HG03066 (cell line): ENCODE data around the gene C10orf71.

Experiments
- ATAC-seq: cut with Tn5 transposase; IDR thresholded peaks from one replicate; pipeline ENCODE4 v1.9.1; 2021; ENCODE audit warnings: low read depth; ENCODE audit not compliant: unreplicated experiment

C10orf71 gene

DNA sequence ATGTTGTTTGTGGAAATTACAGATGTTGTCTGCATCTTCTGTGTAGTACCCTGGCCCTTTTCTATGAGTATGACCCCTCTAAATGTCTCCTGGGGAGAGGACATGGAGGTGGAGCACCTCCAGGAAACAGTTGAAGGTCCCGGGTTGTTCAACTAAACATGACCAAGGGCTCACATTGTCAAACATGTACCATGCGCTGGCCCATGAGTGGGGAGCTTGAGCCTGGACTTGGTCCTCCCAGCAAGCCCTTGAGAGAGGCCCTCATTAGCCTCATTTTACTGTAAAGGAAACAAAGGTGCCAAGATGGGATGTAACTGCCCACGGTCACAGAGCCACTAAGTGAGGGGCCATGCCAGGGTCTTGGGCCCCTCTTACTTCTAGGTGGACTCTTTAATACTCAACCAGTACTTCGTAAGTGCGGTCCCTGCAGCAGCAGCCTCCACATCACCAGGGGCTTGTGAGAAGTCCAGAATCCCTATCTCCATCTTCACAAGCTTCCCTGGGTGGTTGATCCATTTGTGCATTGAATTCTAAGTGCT, 31.2 kb downstream of the C10orf71 start:
- ATAC-seq: no peak

DNA sequence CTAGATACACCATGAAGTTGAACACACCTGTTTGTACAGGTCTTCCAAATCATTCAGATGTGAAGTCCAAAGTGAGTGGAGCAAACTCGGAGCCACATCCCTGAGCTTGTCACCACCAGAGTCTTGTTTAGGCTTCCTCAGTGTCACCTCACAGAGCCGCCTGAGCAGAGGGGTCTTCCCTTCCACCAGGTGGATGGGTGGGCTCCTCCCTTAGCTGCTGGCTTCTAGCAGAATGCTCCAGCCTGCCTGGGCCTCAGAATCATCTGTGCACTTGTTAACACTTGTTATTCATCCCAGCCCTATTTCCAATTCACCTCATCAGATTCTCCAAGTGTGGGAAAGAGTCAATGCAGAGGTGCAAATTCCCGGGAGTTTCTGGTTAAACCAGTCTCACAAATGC, 32.5 kb downstream of the C10orf71 start:
- ATAC-seq: no peak

DNA sequence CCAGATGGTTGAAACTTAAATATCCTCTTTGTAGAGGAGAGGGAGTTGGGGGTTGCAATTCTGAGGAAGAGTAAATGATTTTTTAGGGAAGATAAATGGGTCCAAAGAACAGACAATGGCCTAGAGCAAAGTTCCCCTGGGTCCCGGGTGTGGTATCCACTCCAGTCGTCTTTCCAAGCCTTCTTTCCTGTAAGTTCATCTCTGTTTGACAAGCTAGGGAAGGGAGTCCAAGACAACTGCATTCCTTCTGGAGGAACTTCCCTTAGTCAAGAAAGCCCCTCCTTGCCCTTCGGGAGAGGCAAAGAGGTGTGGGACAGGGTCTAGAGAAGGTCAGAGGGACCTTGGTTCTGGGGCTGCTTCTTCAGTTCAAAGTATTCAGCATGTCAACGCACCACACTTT, 33.4 kb downstream of the C10orf71 start:
- ATAC-seq: no peak

DNA sequence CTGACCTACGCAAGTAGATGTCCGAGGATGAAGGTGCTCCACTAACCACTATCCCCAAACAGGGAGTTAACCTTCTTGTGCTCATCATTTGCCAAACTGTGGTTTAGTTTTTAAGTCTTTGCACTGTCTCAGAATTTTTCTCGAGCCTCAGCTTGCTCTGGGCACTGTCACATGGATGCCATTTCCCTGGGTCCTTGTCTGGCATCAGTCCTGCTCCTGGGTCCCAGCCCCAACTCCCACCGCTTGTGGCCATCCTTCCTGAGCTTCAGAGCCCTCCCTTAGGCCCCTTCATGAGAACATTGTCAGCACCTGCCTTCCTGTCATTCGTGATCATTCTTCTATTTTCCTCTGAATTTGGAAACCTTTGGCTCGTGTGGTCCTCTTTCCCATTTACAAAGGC, 33.8 kb downstream of the C10orf71 start:
- ATAC-seq: no peak

DNA sequence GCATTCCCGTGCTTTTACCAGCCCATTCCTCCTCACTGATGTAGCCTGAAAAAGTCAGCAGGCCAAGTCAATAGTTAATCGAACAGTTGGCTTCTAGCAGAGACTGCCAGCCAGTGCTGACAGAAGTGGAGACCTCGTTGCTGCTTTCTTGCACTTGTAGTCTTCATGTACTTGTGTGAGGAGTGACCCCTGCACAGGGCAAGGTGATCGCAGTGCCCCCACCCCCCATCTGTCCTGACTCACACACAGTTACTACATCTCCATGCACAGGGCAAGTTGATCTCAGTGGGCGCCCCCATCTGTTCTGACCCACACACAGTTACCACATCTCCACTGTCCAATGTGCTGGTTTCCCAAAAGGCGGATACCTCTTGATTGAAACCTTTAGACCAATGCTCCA, 34.2 kb downstream of the C10orf71 start:
- no peak for ATAC-seq

DNA sequence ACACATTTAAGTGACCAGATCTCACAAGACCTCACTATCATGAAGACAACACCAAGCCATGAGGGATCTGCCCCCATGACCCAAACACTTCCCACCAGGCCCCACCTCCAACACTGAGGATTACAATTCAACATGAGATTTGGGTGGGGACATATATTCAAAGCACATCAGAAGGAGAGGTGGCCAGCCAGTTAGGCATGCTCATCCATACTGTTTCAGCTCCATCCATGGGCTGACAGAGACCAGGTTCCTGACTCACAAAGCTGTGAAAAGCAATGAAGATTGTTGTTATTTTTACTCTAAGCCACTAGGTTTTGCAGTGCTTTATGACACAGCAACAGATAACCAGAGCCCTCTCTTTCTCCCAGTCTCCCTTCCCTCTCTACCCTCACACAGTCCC, 36.0 kb downstream of the C10orf71 start:
- no peak for ATAC-seq

DNA sequence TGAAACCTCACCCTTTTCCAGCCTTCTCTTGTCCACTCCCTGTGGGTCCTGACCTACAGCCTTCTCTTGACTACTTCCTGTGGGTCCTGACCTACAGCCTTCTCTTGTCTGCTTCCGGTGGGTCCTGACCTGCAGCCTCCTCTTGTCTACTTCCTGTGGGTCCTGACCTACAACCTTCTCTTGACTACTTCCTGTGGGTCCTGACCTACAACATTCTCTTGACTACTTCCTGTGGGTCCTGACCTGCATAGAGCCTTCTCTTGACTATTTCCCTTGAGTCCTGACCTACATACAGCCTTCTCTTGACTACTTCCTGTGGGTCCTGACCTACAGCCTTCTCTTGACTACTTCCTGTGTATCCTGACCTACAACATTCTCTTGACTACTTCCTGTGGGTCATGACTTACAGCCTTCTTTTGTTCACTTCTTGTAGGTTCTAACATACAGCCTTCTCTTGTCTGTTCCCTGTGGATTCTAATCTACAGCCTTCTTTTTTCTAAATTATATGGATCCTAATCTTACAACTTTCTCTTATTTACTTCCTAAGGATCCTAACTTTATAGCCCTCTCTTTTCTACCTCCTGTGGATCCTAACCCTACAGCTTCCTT, 36.5 kb downstream of the C10orf71 start:
- ATAC-seq: no peak

DNA sequence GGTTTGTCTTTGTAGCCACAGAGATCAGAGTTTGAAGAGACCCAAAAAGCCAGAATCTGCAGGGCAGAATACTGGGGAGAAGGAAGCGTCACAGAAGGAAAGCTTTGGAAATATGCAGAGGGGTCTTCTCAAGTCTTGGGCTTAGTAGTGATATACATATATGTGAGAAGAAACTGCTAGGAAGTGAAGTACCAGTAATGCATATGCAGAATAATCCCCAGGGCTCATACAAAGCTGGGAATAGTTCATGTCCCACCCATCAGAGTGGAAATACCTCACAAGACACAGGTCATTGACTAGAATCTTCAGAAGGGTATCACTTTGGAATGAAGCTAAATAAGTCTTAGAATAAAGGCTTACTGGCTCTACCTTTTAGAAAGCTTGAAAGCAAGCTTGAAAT, 39.6 kb downstream of the C10orf71 start:
- ATAC-seq: no peak

DNA sequence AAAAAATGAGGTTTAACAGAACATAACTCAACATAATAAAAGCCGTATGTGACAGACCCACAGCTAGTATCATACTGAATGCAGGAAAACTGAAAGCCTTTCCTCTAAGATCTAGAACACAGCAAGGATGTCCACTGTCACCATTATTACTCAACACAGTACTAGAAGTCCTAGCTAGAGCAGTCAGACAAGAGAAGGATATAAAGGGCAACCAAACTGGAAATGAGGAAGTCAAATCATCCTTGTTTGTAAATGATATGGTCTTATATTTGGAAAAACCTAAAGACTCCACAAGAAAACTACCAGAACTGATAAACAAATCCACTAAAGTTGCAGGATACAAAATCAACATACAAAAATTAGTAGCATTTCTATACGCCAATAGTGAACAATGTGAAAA, 45.9 kb downstream of the C10orf71 start:
- ATAC-seq: no peak

DNA sequence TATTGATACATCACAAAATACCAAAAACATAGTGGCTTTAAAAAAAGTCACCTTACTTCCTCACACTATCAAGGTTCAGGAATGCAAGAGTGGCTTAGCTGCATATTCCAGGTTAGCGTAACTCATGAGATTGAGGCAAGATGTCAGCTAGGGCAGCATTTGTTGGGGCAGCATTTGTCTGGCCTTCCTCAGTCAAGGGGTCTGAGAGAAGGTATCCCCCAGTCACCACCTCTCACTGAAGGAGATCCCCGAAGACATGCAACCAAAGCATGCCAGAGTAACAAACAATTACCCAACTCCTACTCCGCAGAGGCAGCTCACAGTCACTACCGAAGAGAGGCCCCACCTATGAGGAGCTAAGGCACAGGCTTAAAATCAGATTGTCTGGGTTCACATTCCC, 48.4 kb downstream of the C10orf71 start:
- ATAC-seq: no peak

DNA sequence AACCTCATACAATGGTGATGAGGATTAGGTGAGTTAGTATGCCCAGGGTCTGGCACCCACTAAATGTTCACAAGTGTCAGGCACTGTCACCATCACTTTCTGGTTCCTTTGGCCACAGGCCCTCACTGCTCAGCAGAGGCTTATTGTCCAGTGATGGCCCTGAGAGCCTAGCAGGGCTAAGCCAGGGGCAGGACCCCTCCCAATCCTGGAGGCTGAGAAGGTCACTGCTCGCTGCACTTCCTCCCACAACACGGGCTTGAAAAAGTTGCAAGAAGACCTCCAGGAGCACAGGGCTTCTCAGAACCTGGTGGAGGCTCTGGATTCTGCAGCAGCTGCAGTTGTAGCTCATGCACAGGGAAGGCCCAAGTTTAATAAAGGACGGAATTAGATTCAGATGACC, 48.9 kb downstream of the C10orf71 start:
- ATAC-seq: no peak

DNA sequence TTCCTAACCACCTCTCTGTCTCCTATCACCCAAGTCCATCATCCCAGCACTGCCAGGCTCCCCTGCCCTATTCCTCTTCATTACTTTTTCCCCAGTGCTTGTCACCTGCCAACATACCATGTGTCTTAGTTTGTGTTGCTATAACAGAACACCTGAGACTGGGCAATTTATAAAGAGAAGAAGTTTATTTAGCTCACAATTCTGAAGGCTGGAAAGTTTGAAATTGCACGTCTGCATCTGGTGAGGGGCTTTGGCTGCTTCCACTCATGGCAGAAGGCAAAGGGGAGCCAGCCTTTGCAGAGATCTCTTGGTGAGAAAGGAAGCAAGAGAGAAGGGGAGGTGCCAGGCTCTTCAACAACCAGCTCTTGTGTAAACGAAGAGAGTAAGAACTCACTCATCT, 49.6 kb downstream of the C10orf71 start:
- ATAC-seq: no peak

DNA sequence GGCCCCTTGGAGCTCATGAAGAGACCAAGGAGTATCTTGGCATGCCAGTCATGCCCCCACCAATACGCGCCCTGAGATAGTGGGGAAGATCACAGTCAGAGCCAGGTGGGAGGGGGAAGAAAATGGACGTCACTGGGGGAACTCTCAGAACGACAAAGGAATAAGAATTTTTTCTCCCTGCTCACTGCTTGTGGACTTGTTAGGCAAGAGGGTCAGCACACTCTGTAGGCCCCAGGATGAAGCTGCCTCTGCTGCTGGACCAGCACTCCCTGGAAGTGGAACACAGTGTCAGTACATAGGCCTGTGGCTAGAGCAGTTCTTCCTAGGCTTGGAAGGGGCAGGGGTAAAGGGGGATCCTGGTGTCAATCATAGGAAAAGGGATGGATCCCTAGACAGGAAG, 50.4 kb downstream of the C10orf71 start:
- no peak for ATAC-seq

DNA sequence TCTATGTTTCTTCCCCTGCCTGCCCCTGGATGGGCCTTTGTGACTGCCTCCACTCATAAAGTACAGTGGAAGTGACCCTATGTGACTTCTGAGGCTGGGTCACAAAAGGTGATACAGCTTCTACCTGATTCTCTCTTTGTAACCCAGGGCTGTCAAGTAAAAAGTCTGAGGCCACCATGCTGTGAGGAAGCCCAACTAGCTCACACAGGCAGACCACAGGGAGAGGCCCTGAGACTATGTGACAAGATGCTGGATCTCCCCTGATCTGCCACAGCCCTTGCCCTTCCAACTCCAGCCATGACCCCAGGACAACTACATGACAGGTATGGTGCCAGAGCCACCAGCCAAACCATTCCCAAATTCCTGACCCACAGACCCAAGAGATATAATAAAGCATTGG, 51.2 kb downstream of the C10orf71 start:
- ATAC-seq: no peak

DNA sequence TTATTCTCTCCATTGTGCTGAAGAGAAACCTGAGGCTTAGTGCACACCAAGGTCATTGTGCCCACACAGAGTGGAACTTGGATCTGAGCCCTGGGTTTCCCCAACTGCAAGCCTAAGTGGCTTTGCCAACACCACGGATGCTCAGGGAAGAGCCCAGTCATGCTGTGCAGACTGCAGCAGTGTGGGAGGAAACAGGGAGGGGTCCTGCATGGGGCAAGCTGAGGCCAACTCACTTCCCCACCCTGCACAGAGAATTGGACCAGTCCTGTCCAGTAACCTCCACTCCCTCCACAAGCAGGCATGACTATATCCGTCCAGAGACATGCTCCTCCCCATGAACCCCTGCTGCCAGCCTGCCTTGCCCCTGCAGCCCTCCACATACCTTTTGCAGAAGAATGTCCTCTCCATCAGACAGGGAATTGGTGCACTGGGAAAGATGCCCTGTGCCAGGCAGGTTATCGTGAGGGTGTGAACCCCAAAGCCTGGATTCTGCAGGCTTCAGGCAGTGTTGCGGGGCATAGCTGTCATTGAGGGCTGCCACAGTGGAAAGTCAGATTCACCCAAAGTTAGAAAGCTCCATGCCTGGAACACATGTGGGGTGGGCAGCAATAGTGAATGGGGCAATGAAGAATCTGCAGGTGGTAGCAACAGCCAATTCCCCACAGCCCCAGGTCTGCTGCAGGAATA, 52.0 kb downstream of the C10orf71 start:
- ATAC-seq: no peak

DNA sequence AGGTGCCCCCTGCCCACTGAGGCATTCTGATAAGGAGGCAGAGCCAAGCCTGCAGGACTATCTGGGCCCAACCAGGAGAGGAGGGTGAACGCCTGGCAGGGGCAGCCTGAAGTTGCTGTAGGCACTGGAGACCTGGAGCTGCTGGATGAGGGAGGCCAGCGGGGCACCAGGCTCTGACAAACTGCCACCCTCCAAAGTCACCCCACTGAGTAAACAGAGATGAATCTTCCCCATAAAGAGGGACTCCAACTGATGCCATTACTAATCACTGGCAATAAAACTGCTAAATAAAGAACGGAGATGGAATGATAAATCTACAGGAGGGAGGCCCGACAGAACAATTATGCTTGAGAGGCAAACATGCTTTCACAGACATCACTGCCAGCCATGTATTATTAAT, 52.7 kb downstream of the C10orf71 start:
- ATAC-seq: no peak

DNA sequence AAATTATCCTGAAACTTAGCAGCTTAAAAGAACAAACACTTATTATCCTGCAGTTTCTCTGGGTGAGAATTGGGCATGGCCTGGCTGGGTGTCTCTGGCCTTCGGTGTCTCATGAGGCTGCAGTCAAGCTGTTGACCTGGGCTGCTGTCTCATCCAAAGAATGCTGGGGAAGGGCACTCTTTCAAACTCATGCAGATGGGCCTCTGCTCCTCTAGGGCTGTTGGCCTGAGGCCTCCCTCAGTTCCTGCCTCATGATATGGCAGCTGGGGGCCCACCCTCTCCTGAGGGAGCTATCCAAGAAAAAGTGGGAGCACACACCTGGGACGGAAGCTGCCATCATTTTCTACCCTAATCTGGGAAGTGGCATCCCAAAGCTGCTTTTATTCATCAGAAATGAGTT, 53.4 kb downstream of the C10orf71 start:
- ATAC-seq: no peak

DNA sequence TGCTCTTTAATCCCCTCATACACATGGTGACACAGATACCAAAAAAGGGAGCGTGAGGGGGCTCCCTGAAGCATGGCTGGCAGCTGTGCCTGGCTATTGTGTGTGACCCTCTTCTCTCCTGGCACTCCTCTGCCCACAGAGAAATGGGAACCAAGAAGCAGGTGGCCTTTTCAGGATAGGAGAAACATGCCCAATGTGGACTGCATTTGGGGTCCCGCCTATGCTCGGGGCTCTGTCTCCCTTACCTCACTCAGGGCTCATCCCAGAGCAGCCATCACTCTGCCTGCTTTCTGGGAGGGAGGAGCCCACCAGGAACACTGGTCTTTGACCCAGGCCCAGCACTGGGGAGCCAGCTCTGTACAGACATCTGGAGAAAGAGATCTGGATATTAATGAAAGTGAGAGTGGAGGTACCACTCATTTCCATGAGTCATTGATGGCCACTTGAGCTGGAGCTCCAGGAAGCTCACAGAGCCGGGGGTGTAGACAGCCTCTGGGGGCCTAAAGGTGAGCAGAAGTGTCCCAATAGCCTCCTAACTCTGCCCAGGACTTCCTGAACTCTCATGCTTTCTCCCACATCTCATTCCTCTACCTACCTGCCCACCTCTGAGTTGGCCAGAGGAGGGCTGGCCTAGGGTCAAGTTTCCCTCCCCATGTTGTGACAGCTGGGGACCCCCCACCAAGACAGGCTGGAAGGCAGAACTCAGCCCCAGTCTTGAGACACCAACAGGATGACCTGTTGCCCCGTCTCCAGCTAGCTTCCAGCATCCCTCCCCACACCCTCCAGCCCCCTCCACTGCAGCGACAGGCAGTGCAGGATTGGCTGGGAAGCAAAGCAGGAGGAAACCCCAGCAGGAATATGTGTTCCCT, 54.3 kb downstream of the C10orf71 start:
- no peak for ATAC-seq

DNA sequence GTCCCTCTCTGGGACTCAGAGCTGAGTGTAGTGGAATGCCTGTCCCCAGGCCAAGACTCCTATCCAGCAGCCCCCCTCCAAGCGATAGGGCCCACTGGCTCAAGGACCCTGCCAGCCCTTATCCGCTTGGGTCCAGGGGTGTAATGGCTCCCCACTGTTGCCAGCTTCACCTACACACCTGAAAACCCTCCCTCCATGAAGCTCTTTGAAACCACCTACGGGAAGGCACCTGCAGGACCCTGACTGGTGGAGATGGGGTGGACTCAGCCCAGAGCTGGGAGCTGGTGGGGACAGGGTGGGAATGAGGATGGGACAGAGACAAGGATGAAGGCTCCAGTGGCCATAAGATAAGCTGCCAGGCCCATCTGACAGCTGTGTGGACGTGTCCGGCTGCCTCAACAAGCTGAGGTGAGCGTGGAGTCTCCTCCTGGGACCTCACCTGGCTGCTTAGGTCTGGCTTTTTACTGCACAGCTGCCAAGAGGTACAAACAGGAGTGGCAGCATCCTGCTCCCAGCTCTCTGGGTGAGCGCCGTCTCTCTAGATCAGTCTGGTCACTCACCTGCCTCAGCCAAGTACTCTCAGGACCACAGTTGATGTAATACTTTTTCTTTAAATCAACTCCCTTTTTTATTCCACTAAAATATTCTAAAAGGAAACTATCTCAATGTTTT, 55.1 kb downstream of the C10orf71 start:
- ATAC-seq: no peak

DNA sequence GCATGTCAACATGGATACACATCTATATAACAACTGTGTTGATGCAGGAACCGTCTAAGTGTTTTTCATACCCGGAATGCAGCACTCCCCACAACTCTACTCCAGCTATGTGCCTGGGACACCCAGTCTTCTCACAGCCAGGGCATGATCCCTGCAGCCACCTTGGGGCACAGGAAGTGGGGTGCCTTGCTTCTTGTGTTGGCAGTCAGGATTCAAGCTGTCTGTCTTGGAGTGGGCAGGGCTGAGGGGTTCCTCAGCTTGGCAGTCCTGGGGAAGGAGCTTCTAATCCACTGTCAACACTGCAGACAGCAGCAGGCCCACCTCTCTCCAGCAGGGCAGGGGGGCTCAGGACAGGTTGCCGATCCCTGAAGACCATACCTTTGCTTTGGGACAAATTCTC, 55.6 kb downstream of the C10orf71 start:
- no peak for ATAC-seq

DNA sequence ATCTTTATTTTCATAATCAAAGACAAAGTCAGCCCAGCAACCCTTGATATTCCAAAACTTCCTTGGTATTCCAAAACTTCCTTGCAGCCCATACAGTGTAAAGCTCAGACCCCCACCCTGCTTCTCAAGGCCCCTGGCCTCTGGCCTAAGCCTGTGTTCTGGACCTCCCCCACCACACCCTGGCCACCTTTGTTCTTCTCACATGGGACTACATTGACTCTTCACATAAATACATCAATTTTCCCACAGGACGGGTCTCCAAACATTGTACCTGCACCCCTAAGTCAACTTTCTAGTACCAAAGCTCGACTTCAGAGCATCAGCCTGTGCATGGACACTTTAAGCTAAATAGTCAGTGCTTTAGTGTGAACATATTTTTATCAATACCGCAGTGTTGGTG, 56.3 kb downstream of the C10orf71 start:
- no peak for ATAC-seq
